HEK293 (cell line): ENCODE data around the gene CHST14.

Source experiments
- GLIS2 ChIP-seq: fragments of 450-650 bp; formaldehyde crosslinking; IDR thresholded peaks from 2 replicates; pipeline ENCODE4 v1.5.1; 2016; ENCODE audit warnings: missing biosample characterization, missing genetic modification characterization
- HOXC10 ChIP-seq: sonication (generic); formaldehyde crosslinking; IDR thresholded peaks from 2 replicates; pipeline ENCODE4 v1.8.1; 2023; ENCODE audit warnings: mild to moderate bottlenecking, missing genetic modification reagents
- PRDM1 ChIP-seq: fragments of 450-650 bp; formaldehyde crosslinking; IDR thresholded peaks from 2 replicates; pipeline ENCODE4; 2016; ENCODE audit warnings: missing biosample characterization, missing genetic modification characterization
- SALL2 ChIP-seq: fragments of 450-650 bp; formaldehyde crosslinking; IDR thresholded peaks from 2 replicates; pipeline ENCODE4 v1.5.0; 2017; ENCODE audit warnings: missing biosample characterization, mild to moderate bottlenecking, missing genetic modification characterization, borderline replicate concordance
- ZFP41 ChIP-seq: fragments of 450-650 bp; formaldehyde crosslinking; IDR thresholded peaks from 2 replicates; pipeline ENCODE4 v1.5.1; 2016; ENCODE audit warnings: missing biosample characterization, missing genetic modification characterization, borderline replicate concordance
- ZNF214 ChIP-seq: fragments of 450-650 bp; formaldehyde crosslinking; IDR thresholded peaks from 2 replicates; pipeline ENCODE4 v1.5.1; 2017; ENCODE audit warnings: missing biosample characterization, mild to moderate bottlenecking, missing genetic modification characterization, borderline replicate concordance
- ZNF354C ChIP-seq: fragments of 450-650 bp; formaldehyde crosslinking; IDR thresholded peaks from 2 replicates; pipeline ENCODE4 v1.5.1; 2016; ENCODE audit warnings: missing biosample characterization, missing genetic modification characterization, low read depth, borderline replicate concordance
- ZNF394 ChIP-seq: fragments of 450-650 bp; formaldehyde crosslinking; IDR thresholded peaks from 2 replicates; pipeline ENCODE4 v1.5.1; 2016; ENCODE audit warnings: missing biosample characterization, missing genetic modification characterization, mild to moderate bottlenecking, moderate library complexity, borderline replicate concordance
- ZNF426 ChIP-seq: fragments of 450-650 bp; formaldehyde crosslinking; IDR thresholded peaks from 2 replicates; pipeline ENCODE4 v1.5.1; 2017; ENCODE audit warnings: missing biosample characterization, missing genetic modification characterization, mild to moderate bottlenecking, inconsistent platforms, moderate library complexity
- ZNF707 ChIP-seq: fragments of 450-650 bp; formaldehyde crosslinking; IDR thresholded peaks from 2 replicates; pipeline ENCODE4 v1.5.1; 2016; ENCODE audit warnings: missing biosample characterization, missing genetic modification characterization
- ZNF777 ChIP-seq: fragments of 450-650 bp; formaldehyde crosslinking; IDR thresholded peaks from 2 replicates; pipeline ENCODE4 v1.5.1; 2017; ENCODE audit warnings: missing biosample characterization, missing genetic modification characterization, borderline replicate concordance
- ZSCAN16 ChIP-seq: fragments of 450-650 bp; formaldehyde crosslinking; IDR thresholded peaks from 2 replicates; pipeline ENCODE4 v1.5.1; 2016; ENCODE audit warnings: missing biosample characterization, missing genetic modification characterization
- TF ChIP-seq, protein P1 (sequence below): fragments of 450-650 bp; formaldehyde crosslinking; IDR thresholded peaks from 2 replicates; pipeline ENCODE4 v1.5.1; 2017; ENCODE audit warnings: missing biosample characterization, missing genetic modification characterization
- TF ChIP-seq, protein P2 (sequence below): fragments of 450-650 bp; formaldehyde crosslinking; IDR thresholded peaks from 2 replicates; pipeline ENCODE4 v1.5.0; 2017; ENCODE audit warnings: missing biosample characterization, missing genetic modification characterization, borderline replicate concordance
- TF ChIP-seq, protein P3 (sequence below): fragments of 450-650 bp; formaldehyde crosslinking; IDR thresholded peaks from 2 replicates; pipeline ENCODE4 v1.5.1; 2016; ENCODE audit warnings: missing biosample characterization, missing genetic modification characterization
- TF ChIP-seq, protein P4 (sequence below): fragments of 450-650 bp; formaldehyde crosslinking; IDR thresholded peaks from 2 replicates; pipeline ENCODE4 v1.5.1; 2016; ENCODE audit warnings: missing biosample characterization, missing genetic modification characterization, low read depth
- TF ChIP-seq, protein P5 (sequence below): fragments of 450-650 bp; formaldehyde crosslinking; IDR thresholded peaks from 2 replicates; pipeline ENCODE4 v1.5.1; 2016; ENCODE audit warnings: missing biosample characterization, missing genetic modification characterization
- TF ChIP-seq, protein P6 (sequence below): fragments of 450-650 bp; formaldehyde crosslinking; IDR thresholded peaks from 2 replicates; pipeline ENCODE4 v1.5.1; 2016; ENCODE audit warnings: missing biosample characterization, missing genetic modification characterization
- TF ChIP-seq, protein P7 (sequence below): fragments of 450-650 bp; formaldehyde crosslinking; IDR thresholded peaks from 2 replicates; pipeline ENCODE4 v1.5.1; 2017; ENCODE audit warnings: missing biosample characterization, missing genetic modification characterization
- TF ChIP-seq, protein P8 (sequence below): fragments of 450-650 bp; formaldehyde crosslinking; IDR thresholded peaks from 2 replicates; pipeline ENCODE4 v1.5.1; 2016; ENCODE audit warnings: missing biosample characterization, missing genetic modification characterization, borderline replicate concordance

CHST14 gene

DNA sequence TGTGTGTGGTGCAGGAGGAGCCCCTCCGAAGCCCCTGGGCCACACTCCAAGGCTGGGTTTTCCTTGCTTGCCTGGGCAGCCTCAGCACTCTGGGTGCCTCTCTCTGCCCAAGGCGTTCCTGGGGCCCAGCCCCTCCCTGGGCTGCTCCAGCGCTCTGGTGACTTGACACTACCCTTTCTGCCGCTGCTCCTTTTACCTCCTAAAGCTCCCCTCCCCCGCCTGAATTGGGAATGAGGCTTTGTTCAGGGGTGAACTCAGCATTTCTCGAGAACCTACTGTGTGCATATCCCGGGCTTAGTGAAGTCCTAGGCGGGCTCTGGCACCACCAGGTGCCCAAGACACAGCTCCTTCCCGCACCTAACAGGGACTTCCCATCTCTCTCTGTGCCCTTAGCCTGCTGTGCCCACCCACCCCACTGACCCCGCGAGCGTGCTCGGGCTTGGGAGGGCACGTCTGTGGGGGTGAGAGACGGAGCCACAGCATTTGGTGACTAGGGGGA, 31.3 kb upstream of the CHST14 start (continued):
- TF ChIP-seq, protein P1, sequence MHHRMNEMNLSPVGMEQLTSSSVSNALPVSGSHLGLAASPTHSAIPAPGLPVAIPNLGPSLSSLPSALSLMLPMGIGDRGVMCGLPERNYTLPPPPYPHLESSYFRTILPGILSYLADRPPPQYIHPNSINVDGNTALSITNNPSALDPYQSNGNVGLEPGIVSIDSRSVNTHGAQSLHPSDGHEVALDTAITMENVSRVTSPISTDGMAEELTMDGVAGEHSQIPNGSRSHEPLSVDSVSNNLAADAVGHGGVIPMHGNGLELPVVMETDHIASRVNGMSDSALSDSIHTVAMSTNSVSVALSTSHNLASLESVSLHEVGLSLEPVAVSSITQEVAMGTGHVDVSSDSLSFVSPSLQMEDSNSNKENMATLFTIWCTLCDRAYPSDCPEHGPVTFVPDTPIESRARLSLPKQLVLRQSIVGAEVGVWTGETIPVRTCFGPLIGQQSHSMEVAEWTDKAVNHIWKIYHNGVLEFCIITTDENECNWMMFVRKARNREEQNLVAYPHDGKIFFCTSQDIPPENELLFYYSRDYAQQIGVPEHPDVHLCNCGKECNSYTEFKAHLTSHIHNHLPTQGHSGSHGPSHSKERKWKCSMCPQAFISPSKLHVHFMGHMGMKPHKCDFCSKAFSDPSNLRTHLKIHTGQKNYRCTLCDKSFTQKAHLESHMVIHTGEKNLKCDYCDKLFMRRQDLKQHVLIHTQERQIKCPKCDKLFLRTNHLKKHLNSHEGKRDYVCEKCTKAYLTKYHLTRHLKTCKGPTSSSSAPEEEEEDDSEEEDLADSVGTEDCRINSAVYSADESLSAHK (tag by site-specific recombination): peak; percentile 52
- TF ChIP-seq PRDM1 (no peak), ZNF426 (tag by site-specific recombination) (no peak), ZNF214 (no peak), HOXC10 (CRISPR knock-in tag) (no peak), GLIS2 (tag by site-specific recombination) (peak; percentile 62), SALL2 (no peak), ZNF707 (no peak), ZNF777 (tag by site-specific recombination) (no peak), ZFP41 (tag by site-specific recombination) (no peak), ZNF394 (tag by site-specific recombination) (peak; percentile 66; the same call in 1 of the 2 replicates), ZNF354C (tag by site-specific recombination) (no peak), ZSCAN16 (tag by site-specific recombination) (no peak)
- TF ChIP-seq, protein P2, sequence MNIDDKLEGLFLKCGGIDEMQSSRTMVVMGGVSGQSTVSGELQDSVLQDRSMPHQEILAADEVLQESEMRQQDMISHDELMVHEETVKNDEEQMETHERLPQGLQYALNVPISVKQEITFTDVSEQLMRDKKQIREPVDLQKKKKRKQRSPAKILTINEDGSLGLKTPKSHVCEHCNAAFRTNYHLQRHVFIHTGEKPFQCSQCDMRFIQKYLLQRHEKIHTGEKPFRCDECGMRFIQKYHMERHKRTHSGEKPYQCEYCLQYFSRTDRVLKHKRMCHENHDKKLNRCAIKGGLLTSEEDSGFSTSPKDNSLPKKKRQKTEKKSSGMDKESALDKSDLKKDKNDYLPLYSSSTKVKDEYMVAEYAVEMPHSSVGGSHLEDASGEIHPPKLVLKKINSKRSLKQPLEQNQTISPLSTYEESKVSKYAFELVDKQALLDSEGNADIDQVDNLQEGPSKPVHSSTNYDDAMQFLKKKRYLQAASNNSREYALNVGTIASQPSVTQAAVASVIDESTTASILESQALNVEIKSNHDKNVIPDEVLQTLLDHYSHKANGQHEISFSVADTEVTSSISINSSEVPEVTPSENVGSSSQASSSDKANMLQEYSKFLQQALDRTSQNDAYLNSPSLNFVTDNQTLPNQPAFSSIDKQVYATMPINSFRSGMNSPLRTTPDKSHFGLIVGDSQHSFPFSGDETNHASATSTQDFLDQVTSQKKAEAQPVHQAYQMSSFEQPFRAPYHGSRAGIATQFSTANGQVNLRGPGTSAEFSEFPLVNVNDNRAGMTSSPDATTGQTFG (tag by site-specific recombination): no peak
- TF ChIP-seq, protein P3, sequence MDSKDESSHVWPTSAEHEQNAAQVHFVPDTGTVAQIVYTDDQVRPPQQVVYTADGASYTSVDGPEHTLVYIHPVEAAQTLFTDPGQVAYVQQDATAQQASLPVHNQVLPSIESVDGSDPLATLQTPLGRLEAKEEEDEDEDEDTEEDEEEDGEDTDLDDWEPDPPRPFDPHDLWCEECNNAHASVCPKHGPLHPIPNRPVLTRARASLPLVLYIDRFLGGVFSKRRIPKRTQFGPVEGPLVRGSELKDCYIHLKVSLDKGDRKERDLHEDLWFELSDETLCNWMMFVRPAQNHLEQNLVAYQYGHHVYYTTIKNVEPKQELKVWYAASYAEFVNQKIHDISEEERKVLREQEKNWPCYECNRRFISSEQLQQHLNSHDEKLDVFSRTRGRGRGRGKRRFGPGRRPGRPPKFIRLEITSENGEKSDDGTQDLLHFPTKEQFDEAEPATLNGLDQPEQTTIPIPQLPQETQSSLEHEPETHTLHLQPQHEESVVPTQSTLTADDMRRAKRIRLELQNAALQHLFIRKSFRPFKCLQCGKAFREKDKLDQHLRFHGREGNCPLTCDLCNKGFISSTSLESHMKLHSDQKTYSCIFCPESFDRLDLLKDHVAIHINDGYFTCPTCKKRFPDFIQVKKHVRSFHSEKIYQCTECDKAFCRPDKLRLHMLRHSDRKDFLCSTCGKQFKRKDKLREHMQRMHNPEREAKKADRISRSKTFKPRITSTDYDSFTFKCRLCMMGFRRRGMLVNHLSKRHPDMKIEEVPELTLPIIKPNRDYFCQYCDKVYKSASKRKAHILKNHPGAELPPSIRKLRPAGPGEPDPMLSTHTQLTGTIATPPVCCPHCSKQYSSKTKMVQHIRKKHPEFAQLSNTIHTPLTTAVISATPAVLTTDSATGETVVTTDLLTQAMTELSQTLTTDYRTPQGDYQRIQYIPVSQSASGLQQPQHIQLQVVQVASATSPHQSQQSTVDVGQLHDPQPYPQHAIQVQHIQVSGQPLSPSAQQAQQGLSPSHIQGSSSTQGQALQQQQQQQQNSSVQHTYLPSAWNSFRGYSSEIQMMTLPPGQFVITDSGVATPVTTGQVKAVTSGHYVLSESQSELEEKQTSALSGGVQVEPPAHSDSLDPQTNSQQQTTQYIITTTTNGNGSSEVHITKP (tag by site-specific recombination): peak; percentile 8; the same call in 1 of the 2 replicates
- TF ChIP-seq, protein P4, sequence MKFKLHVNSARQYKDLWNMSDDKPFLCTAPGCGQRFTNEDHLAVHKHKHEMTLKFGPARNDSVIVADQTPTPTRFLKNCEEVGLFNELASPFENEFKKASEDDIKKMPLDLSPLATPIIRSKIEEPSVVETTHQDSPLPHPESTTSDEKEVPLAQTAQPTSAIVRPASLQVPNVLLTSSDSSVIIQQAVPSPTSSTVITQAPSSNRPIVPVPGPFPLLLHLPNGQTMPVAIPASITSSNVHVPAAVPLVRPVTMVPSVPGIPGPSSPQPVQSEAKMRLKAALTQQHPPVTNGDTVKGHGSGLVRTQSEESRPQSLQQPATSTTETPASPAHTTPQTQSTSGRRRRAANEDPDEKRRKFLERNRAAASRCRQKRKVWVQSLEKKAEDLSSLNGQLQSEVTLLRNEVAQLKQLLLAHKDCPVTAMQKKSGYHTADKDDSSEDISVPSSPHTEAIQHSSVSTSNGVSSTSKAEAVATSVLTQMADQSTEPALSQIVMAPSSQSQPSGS (tag by site-specific recombination): no peak
- TF ChIP-seq, protein P5, sequence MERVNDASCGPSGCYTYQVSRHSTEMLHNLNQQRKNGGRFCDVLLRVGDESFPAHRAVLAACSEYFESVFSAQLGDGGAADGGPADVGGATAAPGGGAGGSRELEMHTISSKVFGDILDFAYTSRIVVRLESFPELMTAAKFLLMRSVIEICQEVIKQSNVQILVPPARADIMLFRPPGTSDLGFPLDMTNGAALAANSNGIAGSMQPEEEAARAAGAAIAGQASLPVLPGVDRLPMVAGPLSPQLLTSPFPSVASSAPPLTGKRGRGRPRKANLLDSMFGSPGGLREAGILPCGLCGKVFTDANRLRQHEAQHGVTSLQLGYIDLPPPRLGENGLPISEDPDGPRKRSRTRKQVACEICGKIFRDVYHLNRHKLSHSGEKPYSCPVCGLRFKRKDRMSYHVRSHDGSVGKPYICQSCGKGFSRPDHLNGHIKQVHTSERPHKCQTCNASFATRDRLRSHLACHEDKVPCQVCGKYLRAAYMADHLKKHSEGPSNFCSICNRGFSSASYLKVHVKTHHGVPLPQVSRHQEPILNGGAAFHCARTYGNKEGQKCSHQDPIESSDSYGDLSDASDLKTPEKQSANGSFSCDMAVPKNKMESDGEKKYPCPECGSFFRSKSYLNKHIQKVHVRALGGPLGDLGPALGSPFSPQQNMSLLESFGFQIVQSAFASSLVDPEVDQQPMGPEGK (tag by site-specific recombination): peak; percentile 35; the same call in 1 of the 2 replicates
- TF ChIP-seq, protein P6, sequence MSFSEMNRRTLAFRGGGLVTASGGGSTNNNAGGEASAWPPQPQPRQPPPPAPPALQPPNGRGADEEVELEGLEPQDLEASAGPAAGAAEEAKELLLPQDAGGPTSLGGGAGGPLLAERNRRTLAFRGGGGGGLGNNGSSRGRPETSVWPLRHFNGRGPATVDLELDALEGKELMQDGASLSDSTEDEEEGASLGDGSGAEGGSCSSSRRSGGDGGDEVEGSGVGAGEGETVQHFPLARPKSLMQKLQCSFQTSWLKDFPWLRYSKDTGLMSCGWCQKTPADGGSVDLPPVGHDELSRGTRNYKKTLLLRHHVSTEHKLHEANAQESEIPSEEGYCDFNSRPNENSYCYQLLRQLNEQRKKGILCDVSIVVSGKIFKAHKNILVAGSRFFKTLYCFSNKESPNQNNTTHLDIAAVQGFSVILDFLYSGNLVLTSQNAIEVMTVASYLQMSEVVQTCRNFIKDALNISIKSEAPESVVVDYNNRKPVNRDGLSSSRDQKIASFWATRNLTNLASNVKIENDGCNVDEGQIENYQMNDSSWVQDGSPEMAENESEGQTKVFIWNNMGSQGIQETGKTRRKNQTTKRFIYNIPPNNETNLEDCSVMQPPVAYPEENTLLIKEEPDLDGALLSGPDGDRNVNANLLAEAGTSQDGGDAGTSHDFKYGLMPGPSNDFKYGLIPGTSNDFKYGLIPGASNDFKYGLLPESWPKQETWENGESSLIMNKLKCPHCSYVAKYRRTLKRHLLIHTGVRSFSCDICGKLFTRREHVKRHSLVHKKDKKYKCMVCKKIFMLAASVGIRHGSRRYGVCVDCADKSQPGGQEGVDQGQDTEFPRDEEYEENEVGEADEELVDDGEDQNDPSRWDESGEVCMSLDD (tag by site-specific recombination): no peak
- TF ChIP-seq, protein P7, sequence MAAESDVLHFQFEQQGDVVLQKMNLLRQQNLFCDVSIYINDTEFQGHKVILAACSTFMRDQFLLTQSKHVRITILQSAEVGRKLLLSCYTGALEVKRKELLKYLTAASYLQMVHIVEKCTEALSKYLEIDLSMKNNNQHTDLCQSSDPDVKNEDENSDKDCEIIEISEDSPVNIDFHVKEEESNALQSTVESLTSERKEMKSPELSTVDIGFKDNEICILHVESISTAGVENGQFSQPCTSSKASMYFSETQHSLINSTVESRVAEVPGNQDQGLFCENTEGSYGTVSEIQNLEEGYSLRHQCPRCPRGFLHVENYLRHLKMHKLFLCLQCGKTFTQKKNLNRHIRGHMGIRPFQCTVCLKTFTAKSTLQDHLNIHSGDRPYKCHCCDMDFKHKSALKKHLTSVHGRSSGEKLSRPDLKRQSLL (tag by site-specific recombination): peak; percentile 56; the same call in 1 of the 2 replicates
- TF ChIP-seq, protein P8, sequence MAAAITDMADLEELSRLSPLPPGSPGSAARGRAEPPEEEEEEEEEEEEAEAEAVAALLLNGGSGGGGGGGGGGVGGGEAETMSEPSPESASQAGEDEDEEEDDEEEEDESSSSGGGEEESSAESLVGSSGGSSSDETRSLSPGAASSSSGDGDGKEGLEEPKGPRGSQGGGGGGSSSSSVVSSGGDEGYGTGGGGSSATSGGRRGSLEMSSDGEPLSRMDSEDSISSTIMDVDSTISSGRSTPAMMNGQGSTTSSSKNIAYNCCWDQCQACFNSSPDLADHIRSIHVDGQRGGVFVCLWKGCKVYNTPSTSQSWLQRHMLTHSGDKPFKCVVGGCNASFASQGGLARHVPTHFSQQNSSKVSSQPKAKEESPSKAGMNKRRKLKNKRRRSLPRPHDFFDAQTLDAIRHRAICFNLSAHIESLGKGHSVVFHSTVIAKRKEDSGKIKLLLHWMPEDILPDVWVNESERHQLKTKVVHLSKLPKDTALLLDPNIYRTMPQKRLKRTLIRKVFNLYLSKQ (tag by site-specific recombination): no peak
